Stimulated activated CD4-positive, alpha-beta T cell treated with anti-CD3 and anti-CD28 coated beads, Interleukin-12 subunit alpha, Interleukin-12 subunit beta, amount 100 ng/mL, for 48 hours (primary cell): ENCODE results near the gene ROBO1.
"Not testable (repeated sequence)": the region's sequence is repeated elsewhere in the genome, so short reads cannot be mapped to it uniquely, and the experiment has no call there.

ENCODE experiments used
- DNase-seq, 3 donors: peaks; one replicate each; pipeline ENCODE4 v3.0.0-alpha.2; 2020; ENCODE audit warnings: low read depth in 2 of 3, low spot score in 1 of 3

The ROBO1 gene

DNA sequence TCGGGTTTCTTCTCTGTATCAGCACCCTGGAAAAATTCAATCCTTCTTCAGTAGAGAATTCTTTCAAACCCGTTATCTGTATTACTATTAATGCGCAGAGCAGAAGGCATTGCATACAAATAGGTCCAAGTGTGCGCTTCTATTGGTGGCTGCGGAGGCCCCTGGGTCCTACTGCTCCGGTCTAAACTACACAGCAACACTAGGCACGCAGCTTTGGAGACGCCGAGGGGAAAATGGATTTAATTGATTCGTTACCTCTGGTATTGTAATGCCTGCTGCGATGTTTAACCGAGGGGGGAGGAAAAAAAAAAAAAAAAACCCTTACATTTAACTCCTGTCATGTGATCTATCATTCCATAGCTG, at the start of gene ROBO1:
TSS of gene ROBO1 (minus strand) at position 94 of the 363 bp plus-strand sequence.
- no peak for DNase-seq

DNA sequence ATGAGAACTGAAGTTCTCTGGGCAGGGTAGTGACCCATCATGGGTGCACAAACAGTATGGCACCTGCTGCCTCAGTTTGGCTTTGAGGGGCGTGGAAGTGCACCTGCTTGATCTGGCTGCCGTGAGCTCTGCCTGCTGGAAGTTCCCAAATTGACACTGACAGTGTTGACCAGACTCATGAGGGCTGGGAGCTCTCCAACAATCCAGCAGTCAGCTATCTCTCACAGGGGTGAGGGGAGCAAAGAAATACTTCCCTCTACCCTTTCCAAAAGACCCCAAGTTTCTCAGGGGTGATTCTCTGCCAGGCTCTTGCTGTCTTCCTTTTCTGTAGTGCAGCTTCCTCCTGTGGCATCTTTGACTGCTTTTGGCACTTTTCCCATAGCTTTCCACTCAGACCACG, 49.4 kb upstream of the ROBO1 start:
- no peak for DNase-seq

DNA sequence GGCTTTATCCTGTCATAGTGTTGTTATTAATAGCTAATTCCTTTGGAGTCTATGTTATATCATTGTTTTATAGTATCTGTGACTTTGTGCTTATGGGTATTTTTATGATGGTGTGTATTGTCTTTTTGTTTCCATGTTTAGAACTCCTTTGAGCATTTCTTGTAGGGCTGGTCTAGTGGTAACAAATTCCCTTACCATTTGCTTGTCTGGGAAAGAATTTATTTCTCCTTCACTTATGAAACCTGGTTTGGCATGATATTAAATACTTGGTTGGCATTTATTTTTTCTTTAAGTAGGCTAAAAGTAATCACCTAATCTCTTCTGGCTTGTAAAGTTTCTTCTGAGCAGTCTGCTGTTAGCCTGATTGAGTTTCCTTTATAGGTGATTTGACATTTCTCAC, 47.7 kb upstream of the ROBO1 start:
- DNase-seq = no peak

- no peak for DNase-seq
These were observed 42.8 kb upstream of the ROBO1 start for GRCh38 chr3:79810581-79810980.

DNA sequence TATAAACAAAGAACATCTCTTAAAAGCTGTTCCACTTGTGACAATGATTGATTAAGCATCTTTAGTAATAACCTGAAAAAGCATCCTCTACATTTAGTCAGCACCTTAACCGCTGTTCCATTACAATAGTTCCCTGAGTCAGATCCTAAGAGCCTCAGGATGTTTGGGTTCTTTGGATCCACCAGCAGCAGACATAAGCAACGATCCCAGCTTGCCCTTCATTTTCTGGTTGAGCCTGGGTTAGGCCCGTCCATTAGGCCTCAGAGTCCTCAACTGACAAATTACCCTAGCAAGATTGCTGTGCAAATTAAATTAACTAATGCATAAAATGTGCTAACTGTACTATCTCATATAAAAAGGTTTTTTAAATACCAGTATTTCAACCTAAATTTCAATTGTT, 42.3 kb upstream of the ROBO1 start:
- no peak for DNase-seq

DNA sequence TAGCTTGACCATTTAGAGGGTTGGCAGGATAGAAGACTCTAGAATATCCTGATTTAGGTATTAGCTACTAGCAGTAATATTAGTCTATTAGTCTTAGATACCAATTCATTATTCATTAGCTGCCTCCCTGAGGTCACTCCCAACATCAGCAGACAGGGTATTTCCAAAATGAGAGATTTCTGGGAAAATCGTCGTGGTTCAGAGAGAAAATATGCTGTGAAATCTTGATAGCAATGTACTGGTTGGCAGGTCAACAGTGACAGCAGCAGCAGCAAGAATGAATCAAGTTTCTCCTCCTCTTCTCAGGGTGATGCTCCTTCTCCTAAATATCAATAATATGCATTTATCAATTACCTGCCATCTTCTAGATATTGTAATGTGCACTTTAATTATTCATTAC, 41.3 kb upstream of the ROBO1 start:
- DNase-seq = no peak

- DNase-seq = no peak
These were observed 40.7 kb upstream of the ROBO1 start for GRCh38 chr3:79808515-79808914.

- DNase-seq = not testable (repeated sequence)
These were observed 22.4 kb upstream of the ROBO1 start for GRCh38 chr3:79790177-79790576.

DNA sequence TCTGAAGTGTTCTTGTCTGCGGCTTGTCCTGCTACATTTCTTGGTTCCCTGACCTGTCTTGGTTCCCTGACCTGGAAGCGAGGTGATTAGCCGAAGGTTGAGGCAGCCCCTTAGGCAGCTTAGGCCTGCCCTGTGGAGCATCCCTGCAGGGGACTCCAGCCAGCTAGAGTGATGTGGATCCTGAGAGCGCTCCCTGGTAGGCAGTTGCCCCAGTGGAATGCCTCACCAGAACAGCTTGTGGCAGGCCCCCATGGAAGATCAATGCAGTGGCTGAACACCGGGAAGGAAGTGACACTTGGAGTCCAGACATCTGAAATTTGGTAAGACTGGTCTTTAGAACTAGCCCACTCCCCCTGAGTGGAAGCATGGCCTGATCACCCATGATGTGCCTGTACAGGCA, 5.5 kb upstream of the ROBO1 start:
- no peak for DNase-seq

GRCh38 chr3:79769229-79769628, 1.4 kb upstream of the ROBO1 start:
- no peak for DNase-seq

DNA sequence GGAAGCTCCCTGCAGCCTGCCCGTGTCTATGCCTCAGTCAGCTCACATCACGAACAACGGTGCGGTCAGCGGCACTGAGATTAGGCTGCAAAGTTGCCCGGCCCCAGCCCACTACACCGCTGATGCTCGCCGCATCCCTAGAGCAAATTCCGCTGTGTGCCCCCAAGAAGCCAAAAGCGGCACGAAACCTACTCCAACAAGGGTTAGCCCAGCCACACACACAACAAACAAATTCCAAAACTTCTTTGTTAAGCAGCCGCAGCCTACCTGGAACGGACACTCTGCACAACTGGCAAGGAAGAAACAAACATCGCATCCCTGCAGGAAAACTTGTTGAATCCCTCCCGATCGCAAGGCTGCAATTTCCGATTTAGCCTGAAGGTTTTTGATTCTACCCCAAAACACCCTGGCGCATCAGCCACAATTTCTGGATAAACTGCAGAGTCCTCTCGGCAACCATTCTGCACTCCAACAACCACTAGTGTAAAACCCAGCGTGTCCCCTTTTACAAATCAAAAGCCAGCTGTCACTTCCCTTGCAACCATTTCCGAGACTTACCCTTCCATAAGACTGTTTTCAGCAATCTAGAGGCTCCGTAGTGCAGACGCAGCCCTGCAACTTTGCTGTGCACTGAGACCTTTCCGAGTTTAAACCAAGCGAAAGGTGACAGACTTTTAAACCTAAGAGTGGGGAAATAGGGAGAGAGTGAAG, 449 bp downstream of the ROBO1 start:
- DNase-seq = no peak

GRCh38 chr3:79766496-79767193, 1.2 kb downstream of the ROBO1 start:
- DNase-seq = no peak

DNA sequence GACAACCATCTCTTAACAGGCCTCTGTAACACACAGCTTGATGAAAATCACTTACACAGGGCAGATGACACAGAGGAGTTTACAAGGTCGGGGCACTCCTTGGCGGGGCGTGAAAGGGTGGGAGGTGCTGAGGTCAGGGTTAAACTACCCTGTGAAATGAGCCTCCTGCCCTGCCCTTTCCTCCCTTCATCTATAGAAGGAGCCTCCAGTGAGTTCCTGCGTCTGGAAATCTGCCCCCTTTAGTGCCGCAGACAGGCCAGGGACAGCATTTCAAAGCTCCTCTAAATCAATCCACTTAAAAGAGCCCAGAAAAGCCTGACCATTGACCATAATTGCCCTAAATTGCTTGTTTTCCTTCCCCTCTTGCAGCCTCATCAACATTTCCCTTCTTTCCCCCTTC, 1.9 kb downstream of the ROBO1 start:
- no peak for DNase-seq

DNA sequence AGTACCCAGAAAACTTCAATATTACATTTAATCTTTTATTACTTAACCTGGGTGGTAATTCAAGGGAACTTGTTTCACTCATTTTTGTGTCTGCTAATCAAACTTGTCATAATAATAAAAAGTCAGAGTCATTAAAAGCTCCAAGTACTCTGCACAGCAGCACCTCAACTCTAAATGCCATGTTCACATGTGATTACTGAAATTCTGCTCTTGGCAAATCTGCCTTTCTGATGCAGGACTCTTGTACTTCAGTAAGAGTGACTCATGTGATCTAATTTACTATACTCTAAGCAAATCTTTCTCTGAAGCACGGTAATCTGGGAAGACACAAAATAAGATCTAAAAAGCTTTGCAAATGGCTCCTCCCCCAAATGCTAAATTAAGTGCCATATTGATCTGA, 6.4 kb downstream of the ROBO1 start:
- DNase-seq = no peak

DNA sequence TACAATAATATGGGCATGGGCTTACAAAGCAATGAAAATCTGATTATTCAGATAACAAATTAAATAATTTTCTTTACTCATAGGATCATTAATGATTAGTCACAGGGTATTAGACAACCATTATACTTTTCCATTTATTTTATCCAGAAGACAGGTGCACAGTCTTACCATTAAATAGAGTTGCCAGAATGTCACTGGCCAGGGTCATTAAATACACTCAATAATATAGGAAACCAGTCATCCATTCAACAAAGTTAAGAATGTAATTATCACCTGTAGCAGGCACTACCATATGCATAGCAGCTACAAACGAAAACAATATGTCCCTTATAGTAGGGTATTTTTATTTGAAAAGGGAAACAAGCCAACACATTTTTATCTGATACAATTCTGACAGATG, 16.1 kb downstream of the ROBO1 start:
- no peak for DNase-seq

- DNase-seq = no peak
These were observed 30.3 kb downstream of the ROBO1 start for GRCh38 chr3:79737530-79737929.

DNA sequence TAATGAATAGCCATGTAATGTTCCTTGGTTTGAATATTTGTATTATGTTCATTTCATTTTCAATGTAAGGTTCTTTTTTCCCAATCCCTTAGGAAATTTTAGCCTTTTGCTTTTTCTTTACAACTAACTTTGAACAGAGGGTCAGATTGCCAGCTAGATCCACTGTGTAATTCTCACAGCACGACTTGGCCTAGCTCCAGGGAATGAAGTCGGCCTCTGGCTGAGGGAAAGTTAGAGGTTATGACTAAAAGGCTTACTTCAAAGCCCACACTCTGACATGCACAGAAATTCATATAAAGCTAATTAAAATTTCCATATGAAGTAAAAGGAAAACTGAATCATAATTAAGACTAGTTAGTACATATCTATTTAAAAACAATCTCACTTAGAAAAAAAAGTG, 38.7 kb downstream of the ROBO1 start:
- DNase-seq = no peak

DNA sequence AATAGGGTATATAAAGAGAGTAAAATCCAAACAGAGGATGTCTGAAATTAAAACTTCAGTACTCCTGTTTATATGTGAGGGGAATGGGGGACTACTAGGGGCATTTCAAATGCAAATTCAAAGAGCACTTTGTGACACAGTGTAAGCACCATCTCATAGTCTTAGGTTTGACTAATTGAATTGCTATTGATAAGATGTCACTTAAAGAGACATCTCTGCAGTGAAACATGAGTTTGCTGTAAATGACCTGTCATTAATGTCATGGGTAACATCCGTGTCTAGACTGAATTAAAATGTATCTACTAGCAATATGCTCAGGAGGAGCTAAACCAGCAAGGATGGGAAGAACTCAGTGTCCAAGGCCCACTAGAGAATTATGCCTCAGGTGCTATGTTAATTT, 41.0 kb downstream of the ROBO1 start:
- no peak for DNase-seq

GRCh38 chr3:79724206-79724605, 43.6 kb downstream of the ROBO1 start:
- DNase-seq = no peak

DNA sequence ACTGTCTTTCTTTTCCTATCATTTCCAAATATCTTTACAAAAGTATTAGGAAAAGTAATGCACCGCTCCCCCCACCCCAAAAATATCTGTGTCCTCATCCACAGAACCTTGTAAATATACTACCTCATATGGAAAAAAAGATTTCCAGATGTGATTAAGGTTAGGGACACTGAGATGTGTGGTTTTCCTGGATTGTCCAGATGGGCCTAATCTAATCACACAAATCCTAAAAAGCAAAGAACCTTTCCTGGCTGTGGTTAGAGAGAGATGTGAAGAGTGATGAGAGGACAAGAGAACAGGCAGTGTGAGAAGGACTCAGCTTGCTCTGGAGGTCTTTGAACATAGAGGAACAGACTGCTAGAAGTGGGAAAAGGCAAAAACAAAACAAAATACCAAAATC, 77.7 kb downstream of the ROBO1 start:
- DNase-seq = no peak

- DNase-seq = no peak
These were observed 82.7 kb downstream of the ROBO1 start for GRCh38 chr3:79685108-79685507.

DNA sequence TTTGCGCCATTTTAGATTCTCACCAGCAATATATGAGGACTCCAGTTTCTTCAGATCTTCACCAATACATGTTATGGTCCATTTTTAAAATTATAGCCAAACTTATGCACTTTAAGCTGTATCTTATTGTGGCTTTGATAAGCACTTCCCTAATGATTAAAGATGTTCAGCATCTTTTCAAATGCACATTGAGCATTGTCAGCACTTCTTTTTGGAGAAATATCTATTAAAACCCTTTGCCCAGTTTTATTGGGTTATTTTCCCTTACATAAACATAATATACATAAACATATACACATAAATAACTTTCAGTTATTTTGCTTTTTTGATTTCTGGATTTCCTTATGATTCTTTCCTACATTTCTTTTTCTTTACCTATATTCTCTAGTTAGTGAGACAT, 83.8 kb downstream of the ROBO1 start:
- DNase-seq = no peak

- no peak for DNase-seq
These were observed 95.1 kb downstream of the ROBO1 start for GRCh38 chr3:79672731-79673130.
